K562 (cell line): ENCODE measurements around the gene HOXB6. TPM values are rescaled to one million over a fixed set of nuclear protein-coding genes. Genes with fewer than 3 reads are reported as not detected.
A peak's percentile ranks its signal among the peaks of the same experiment; 100 is the strongest.

Experiments
- ARID2 ChIP-seq: fragments of 450-650 bp; IDR thresholded peaks from 2 replicates; pipeline ENCODE4 v1.6.1; 2017; ENCODE audit warnings: antibody characterized with exemption, mild to moderate bottlenecking
- ARID3B ChIP-seq: fragments of 250-450 bp; sonication (Bioruptor Pico); IDR thresholded peaks from 2 replicates; pipeline ENCODE4 v1.4.0; 2020; ENCODE audit warnings: borderline replicate concordance
- CBX5 ChIP-seq: IDR thresholded peaks from 2 replicates; pipeline ENCODE4 v1.6.1; 2014; ENCODE audit warnings: low read depth, borderline replicate concordance
- HOXB6 ChIP-seq: fragments of 250-450 bp; sonication (Bioruptor Pico); IDR thresholded peaks from 2 replicates; pipeline ENCODE4 v1.5.1; 2022; ENCODE audit warnings: mild to moderate bottlenecking, borderline replicate concordance
- ID3 ChIP-seq, 2 experiments: fragments of 250-450 bp in 1 of 2; fragments of 450-650 bp in 1 of 2; sonication (Bioruptor Pico) in 1 of 2; IDR thresholded peaks; 2 replicates each; pipeline versions ENCODE4 v1.6.1 to v1.8.0; 2016 to 2021; ENCODE audit warnings: mild to moderate bottlenecking in 2 of 2, moderate library complexity in 2 of 2, missing compliant biosample characterization in 1 of 2, missing genetic modification characterization in 1 of 2
- KDM1A ChIP-seq, 2 experiments: fragments of 450-650 bp; IDR thresholded peaks; 2 replicates each; pipeline ENCODE4 v1.6.1; 2016; ENCODE audit warnings: mild to moderate bottlenecking in 2 of 2
- L3MBTL2 ChIP-seq: fragments of 450-650 bp; IDR thresholded peaks from 2 replicates; pipeline ENCODE4 v1.6.1; 2016; ENCODE audit warnings: mild to moderate bottlenecking, moderate library complexity
- MLLT1 ChIP-seq, 2 experiments: fragments of 450-650 bp; IDR thresholded peaks; 2 replicates each; pipeline ENCODE4 v1.6.1; 2016
- PHF21A ChIP-seq: fragments of 450-650 bp; IDR thresholded peaks from 2 replicates; pipeline ENCODE4 v1.6.1; 2017; ENCODE audit warnings: low read depth, borderline replicate concordance
- RAD21 ChIP-seq, 2 experiments: fragments of 250-450 bp in 1 of 2; fragments of 450-650 bp in 1 of 2; sonication (Bioruptor Pico) in 1 of 2; formaldehyde crosslinking in 1 of 2; IDR thresholded peaks in 1 of 2; conservative IDR thresholded peaks in 1 of 2; 2 replicates each; pipeline versions ENCODE4 v1.4.0 to v1.8.0; 2020 to 2022; ENCODE audit warnings: mild to moderate bottlenecking in 2 of 2, moderate library complexity in 1 of 2
- USF2 ChIP-seq: sonication (generic); formaldehyde crosslinking; IDR thresholded peaks from 2 replicates; pipeline ENCODE4 v1.5.0; 2020; ENCODE audit warnings: missing genetic modification reagents
- ZBTB11 ChIP-seq, 3 experiments: fragments of 200-800 bp in 1 of 3; fragments of 250-450 bp in 1 of 3; fragments of 450-650 bp in 1 of 3; sonication (Bioruptor Pico) in 1 of 3; sonication (Bioruptor generic) in 1 of 3; formaldehyde crosslinking in 1 of 3; IDR thresholded peaks; 2 replicates each; pipeline versions ENCODE4 v1.6.1 to v1.8.0; 2016 to 2022; ENCODE audit warnings: mild to moderate bottlenecking in 2 of 3, missing genetic modification characterization in 2 of 3, missing compliant biosample characterization in 1 of 3, moderate library complexity in 1 of 3
- ZNF197 ChIP-seq: fragments of 200-800 bp; sonication (Bioruptor generic); IDR thresholded peaks from 2 replicates; pipeline ENCODE4 v1.6.1; 2016; ENCODE audit warnings: low read depth, missing genetic modification characterization, missing compliant biosample characterization
- ZNF449 ChIP-seq: fragments of 250-450 bp; sonication (Bioruptor Pico); IDR thresholded peaks from 2 replicates; pipeline ENCODE4 v1.8.0; 2022; ENCODE audit warnings: moderate library complexity, mild to moderate bottlenecking, inconsistent platforms
- ZNF717 ChIP-seq: fragments of 250-450 bp; sonication (Bioruptor Pico); IDR thresholded peaks from 2 replicates; pipeline ENCODE4 v1.5.0; 2021
- ZSCAN29 ChIP-seq: fragments of 450-650 bp; IDR thresholded peaks from 2 replicates; pipeline ENCODE4 v1.6.1; 2017
- polyA plus RNA-seq, 8 experiments: library from polyadenylated mRNA; depleted of rRNA in 4 of 8; stranded (reverse) in 5 of 8; unstranded in 3 of 8; fragments of >200 nt; fragmentation: Nextera tagmentation in 2 of 8; fragmentation: Illumina TruSeq in 1 of 8; extraction: Ambion mirVana in 2 of 8; extraction: Trizol in 1 of 8; gene quantifications; 2 replicates each; pipeline versions ENCODE4 v1.2.1 to v1.2.3, GENCODE V29; 2011 to 2014; ENCODE audit warnings: inconsistent platforms in 1 of 8, missing spikeins in 1 of 8
- total RNA-seq, 7 experiments: library from RNA; depleted of rRNA in 6 of 7; stranded (reverse); fragments of >200 nt in 6 of 7; fragmentation: Illumina TruSeq in 2 of 7; extraction: Trizol in 2 of 7; gene quantifications; 2 replicates each; pipeline versions ENCODE4 v1.2.1 to v1.2.3, GENCODE V29; 2011 to 2021; ENCODE audit warnings: low replicate concordance in 1 of 7

HOXB6 gene
- total and polyA plus RNA-seq, 9 of the 15 experiments (the other 6 are each of a cell fraction or from before 2014, with no cell fraction given) = 1.2 to 14.8 (median 4.9) TPM

GRCh38 chr17:48624544-48625494, 20.0 kb upstream of the HOXB6 start (continued):
- TF ChIP-seq ZNF449 (CRISPR knock-in tag) = no peak
- TF ChIP-seq ZNF717 (CRISPR knock-in tag) = no peak
- TF ChIP-seq KDM1A (IDR thresholded peaks at IDR 0.05) = no peak
- no peak for TF ChIP-seq ZNF197
- peak in 1 of 2 experiments; percentile 61; a peak in 1 of 4 replicates for TF ChIP-seq MLLT1 (IDR thresholded peaks at IDR 0.05)
- no peak for TF ChIP-seq ZSCAN29
- TF ChIP-seq ARID3B (CRISPR knock-in tag) = no peak
- TF ChIP-seq CBX5 = no peak
- no peak for TF ChIP-seq ARID2
- no peak for TF ChIP-seq PHF21A
- no peak for TF ChIP-seq ID3 (CRISPR knock-in tag; IDR thresholded peaks at IDR 0.05)
- TF ChIP-seq ID3 (tag; IDR thresholded peaks at IDR 0.05) = no peak
- TF ChIP-seq ZBTB11 (CRISPR knock-in tag; IDR thresholded peaks at IDR 0.05) = no peak
- no peak for TF ChIP-seq L3MBTL2
- TF ChIP-seq USF2 (CRISPR knock-in tag) = no peak
- TF ChIP-seq HOXB6 (CRISPR knock-in tag) = no peak
- no peak for TF ChIP-seq RAD21 (CRISPR knock-in tag; conservative IDR thresholded peaks at IDR 0.05 in 1 of 2, IDR thresholded peaks at IDR 0.05 in 1 of 2)
